ENCODE data around the gene AP4E1.

AP4E1 gene

GRCh38 chr15:51049081-51049480 is 140.6 kb downstream of the AP4E1 start:
- ChIA-PET CTCF (no interaction called here), POLR2A (no interaction called here)
- TF ChIP-seq, protein P1, sequence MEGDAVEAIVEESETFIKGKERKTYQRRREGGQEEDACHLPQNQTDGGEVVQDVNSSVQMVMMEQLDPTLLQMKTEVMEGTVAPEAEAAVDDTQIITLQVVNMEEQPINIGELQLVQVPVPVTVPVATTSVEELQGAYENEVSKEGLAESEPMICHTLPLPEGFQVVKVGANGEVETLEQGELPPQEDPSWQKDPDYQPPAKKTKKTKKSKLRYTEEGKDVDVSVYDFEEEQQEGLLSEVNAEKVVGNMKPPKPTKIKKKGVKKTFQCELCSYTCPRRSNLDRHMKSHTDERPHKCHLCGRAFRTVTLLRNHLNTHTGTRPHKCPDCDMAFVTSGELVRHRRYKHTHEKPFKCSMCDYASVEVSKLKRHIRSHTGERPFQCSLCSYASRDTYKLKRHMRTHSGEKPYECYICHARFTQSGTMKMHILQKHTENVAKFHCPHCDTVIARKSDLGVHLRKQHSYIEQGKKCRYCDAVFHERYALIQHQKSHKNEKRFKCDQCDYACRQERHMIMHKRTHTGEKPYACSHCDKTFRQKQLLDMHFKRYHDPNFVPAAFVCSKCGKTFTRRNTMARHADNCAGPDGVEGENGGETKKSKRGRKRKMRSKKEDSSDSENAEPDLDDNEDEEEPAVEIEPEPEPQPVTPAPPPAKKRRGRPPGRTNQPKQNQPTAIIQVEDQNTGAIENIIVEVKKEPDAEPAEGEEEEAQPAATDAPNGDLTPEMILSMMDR (IDR thresholded peaks at IDR 0.05; ENCODE audit: insufficient read depth, low read length, missing control alignments) = no peak
- no peak overlapping the region for H3K4me3 ChIP-seq (ENCODE audit: low read depth, low read length)
- DNase-seq (ENCODE audit: low read depth, low spot score) = no peak

GRCh38 chr15:51051776-51052175 is 143.3 kb downstream of the AP4E1 start:
- TF ChIP-seq, protein P1 (IDR thresholded peaks at IDR 0.05; ENCODE audit: insufficient read depth, low read length, missing control alignments) = no peak
- ChIA-PET CTCF (no interaction called here), POLR2A (no interaction called here)
- no peak for DNase-seq (ENCODE audit: low read depth, low spot score)
- H3K4me3 ChIP-seq (ENCODE audit: low read depth, low read length) = no peak overlapping the region

DNA sequence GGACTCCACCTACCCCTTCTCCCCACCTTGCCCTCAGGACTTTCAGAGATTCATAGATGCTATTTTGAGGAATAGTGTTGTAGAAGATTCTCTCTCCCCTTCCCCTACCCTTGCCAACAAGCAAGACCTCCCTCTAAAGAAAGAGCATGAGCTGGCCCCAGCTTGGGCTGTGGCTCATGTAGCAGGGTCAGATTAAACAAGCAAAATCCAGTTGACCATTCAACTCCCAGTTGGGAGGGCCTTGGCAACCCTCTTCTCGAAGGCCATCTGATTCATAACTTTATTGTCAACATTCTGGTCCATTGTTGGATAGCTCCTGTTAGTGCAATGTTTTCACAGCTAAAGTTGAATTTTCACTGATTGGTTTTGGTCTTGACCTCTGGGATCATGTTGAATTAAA is 145.1 kb downstream of the AP4E1 start:
- DNase-seq (ENCODE audit: low read depth, low spot score) = no peak
- ChIA-PET POLR2A (no interaction called here), CTCF (interaction anchor here (0.6 kb wide), 1 partner anchor 9 kb away, joined by 3 read pairs; no protein-coding TSS in a partner anchor)
- no peak overlapping the region for H3K4me3 ChIP-seq (ENCODE audit: low read depth, low read length)
- TF ChIP-seq, protein P1 (IDR thresholded peaks at IDR 0.05; ENCODE audit: insufficient read depth, low read length, missing control alignments) = no peak

- CTCF ChIA-PET = no interaction called here
Measured at GRCh38 chr15:51054535-51054934, 146.1 kb downstream of the AP4E1 start.

More at GRCh38 chr15:51054535-51054934, 146.1 kb downstream of the AP4E1 start:
- H3K4me3 ChIP-seq (ENCODE audit: low read depth, low read length) = no peak overlapping the region
- POLR2A ChIA-PET = no interaction called here
- no peak for DNase-seq (ENCODE audit: low read depth, low spot score)
- TF ChIP-seq, protein P1 (IDR thresholded peaks at IDR 0.05; ENCODE audit: insufficient read depth, low read length, missing control alignments) = no peak
